K562 (cell line): ENCODE measurements around the gene LY6G6D. TPM values are rescaled to one million over a fixed set of nuclear protein-coding genes. Genes with fewer than 3 reads are reported as not detected.
A peak's percentile ranks its signal among the peaks of the same experiment; 100 is the strongest.

ENCODE experiments used
- ATAC-seq: fragments of 200-7000 bp; cut with Tn5 transposase; 3 replicates; pipeline ENCODE4 v1.9.1; 2020; ENCODE audit warnings: moderate library complexity
- BruUV-seq: library from RNA; stranded (reverse); fragments of 400-500 nt; replicated peaks from 2 replicates; lab custom pipeline; 2021; lab: Mats Ljungman, UMichigan
- CTCF ChIA-PET: fragments of 300-600 bp; formaldehyde crosslinking; extraction: SDS; loops from one replicate; lab custom pipeline; 2021; ENCODE audit warnings: low intra/inter-chr PET ratio; lab: Yijun Ruan, JAX
- POLR2A ChIA-PET: fragments of 300-600, 350-650 bp; sonication (Branson Sonifier 250); formaldehyde crosslinking; extraction: SDS; loops from one replicate; lab custom pipeline; 2021; ENCODE audit warnings: antibody characterized with exemption, inconsistent platforms; lab: Yijun Ruan, JAX
- DNase-seq, 4 experiments: peaks; one replicate each; pipeline versions ENCODE4 v3.0.0 to v3.0.0-alpha.2; 2011 to 2018; ENCODE audit warnings: low spot score in 3 of 4, mixed read lengths in 3 of 4; ENCODE audit errors: extremely low read depth in 1 of 4
- FAIRE-seq: peaks from 2 replicates; lab custom pipeline; 2011; peaks lifted over from hg19 to GRCh38; lab: Jason Lieb, UNC
- H2AFZ ChIP-seq: 2 replicates; pipeline ENCODE4 v1.6.0; 2011; ENCODE audit warnings: low read depth, low read length, control low read depth, inconsistent platforms
- H3K27ac ChIP-seq: fragments of 200-600 bp; 3 replicates; pipeline ENCODE4 v1.8.0; 2011; ENCODE audit warnings: low read depth, mild to moderate bottlenecking, control low read depth, inconsistent platforms, low read length, moderate library complexity, mixed read lengths; ENCODE audit errors: extremely low read depth
- H3K27me3 ChIP-seq, 2 experiments: fragments of 300-600 bp in 1 of 2; 2 replicates in 1 of 2; 3 replicates in 1 of 2; pipeline versions ENCODE4 v1.6.0 to v1.8.0; 2011; ENCODE audit warnings: inconsistent platforms in 2 of 2, low read length in 2 of 2, mild to moderate bottlenecking in 1 of 2, mixed read lengths in 1 of 2, moderate library complexity in 1 of 2; ENCODE audit not compliant: control insufficient read depth in 2 of 2, insufficient read depth in 2 of 2
- H3K36me3 ChIP-seq: fragments of 300-600 bp; 3 replicates; pipeline ENCODE4 v1.8.0; 2011; ENCODE audit warnings: mild to moderate bottlenecking, low read length, inconsistent platforms; ENCODE audit not compliant: control insufficient read depth, insufficient read depth
- H3K4me1 ChIP-seq, 2 experiments: fragments of 200-600 bp in 1 of 2; replicated peaks in 1 of 2; 2 replicates in 1 of 2; 3 replicates in 1 of 2; pipeline versions ENCODE4 v1.5.1 to v1.8.0; 2011; ENCODE audit warnings: inconsistent platforms in 2 of 2, low read length in 2 of 2, mild to moderate bottlenecking in 1 of 2, mixed read lengths in 1 of 2, moderate library complexity in 1 of 2; ENCODE audit not compliant: control insufficient read depth in 2 of 2, insufficient read depth in 2 of 2
- H3K4me2 ChIP-seq: 2 replicates; pipeline ENCODE4 v1.6.1; 2011; ENCODE audit warnings: low read length, control low read depth, inconsistent platforms, mixed read lengths; ENCODE audit not compliant: insufficient read depth
- H3K4me3 ChIP-seq: fragments of 200-600 bp; sonication (generic), shearing (Covaris generic); 2 replicates; pipeline ENCODE4 v1.5.1; 2016; ENCODE audit warnings: control low read depth, inconsistent platforms
- H3K79me2 ChIP-seq: fragments of 200-600 bp; 3 replicates; pipeline ENCODE4 v1.8.0; 2011; ENCODE audit warnings: low read length, inconsistent platforms; ENCODE audit not compliant: control insufficient read depth, insufficient read depth
- H3K9ac ChIP-seq, 2 experiments: 2 replicates each; pipeline versions ENCODE4 v1.6.0 to v1.6.1; 2011; ENCODE audit warnings: low read depth in 2 of 2, low read length in 2 of 2, control low read depth in 1 of 2, inconsistent platforms in 1 of 2, mild to moderate bottlenecking in 1 of 2, mixed read lengths in 1 of 2; ENCODE audit not compliant: insufficient read depth in 1 of 2
- H3K9me1 ChIP-seq: one replicate; pipeline ENCODE4 v1.6.0; 2011; ENCODE audit warnings: inconsistent platforms, mild to moderate bottlenecking, low read length, moderate library complexity; ENCODE audit not compliant: control insufficient read depth, insufficient read depth
- H3K9me3 ChIP-seq: replicated peaks from 2 replicates; pipeline ENCODE4 v1.5.1; 2011; ENCODE audit warnings: low read depth, low read length, inconsistent platforms; ENCODE audit not compliant: control insufficient read depth, insufficient read depth
- H4K20me1 ChIP-seq: replicated peaks from 2 replicates; pipeline ENCODE4 v1.6.1; 2011; ENCODE audit warnings: low read length, inconsistent platforms, mixed read lengths; ENCODE audit not compliant: control insufficient read depth, insufficient read depth
- DACH1 ChIP-seq: fragments of 450-650 bp; IDR thresholded peaks from 2 replicates; pipeline ENCODE4 v1.6.1; 2018; ENCODE audit not compliant: partially characterized antibody
- FOXJ2 ChIP-seq: fragments of 200-800 bp; sonication (Bioruptor generic); IDR thresholded peaks from 2 replicates; pipeline ENCODE4 v1.6.1; 2016; ENCODE audit warnings: missing genetic modification characterization, missing compliant biosample characterization
- HEY1 ChIP-seq: fragments of 250-450 bp; sonication (Bioruptor Pico); IDR thresholded peaks from 2 replicates; pipeline ENCODE4 v1.5.0; 2020; ENCODE audit warnings: mild to moderate bottlenecking, moderate library complexity, borderline replicate concordance
- LARP7 ChIP-seq: fragments of 450-650 bp; IDR thresholded peaks from 2 replicates; pipeline ENCODE4 v1.6.1; 2016
- MECOM ChIP-seq: fragments of 250-450 bp; sonication (Bioruptor Pico); IDR thresholded peaks from 2 replicates; pipeline ENCODE4 v1.8.0; 2022; ENCODE audit warnings: inconsistent platforms
- NFIX ChIP-seq: fragments of 250-450 bp; sonication (Bioruptor Pico); IDR thresholded peaks from 2 replicates; pipeline ENCODE4 v1.4.0; 2020; ENCODE audit warnings: low read depth, mild to moderate bottlenecking, moderate library complexity
- PCBP1 ChIP-seq: fragments of 200-400 bp; formaldehyde crosslinking; IDR thresholded peaks from 2 replicates; pipeline ENCODE4 v1.6.1; 2018; ENCODE audit warnings: mild to moderate bottlenecking, low read depth, low read length; ENCODE audit not compliant: poor library complexity, severe bottlenecking
- ZBED1 ChIP-seq: IDR thresholded peaks from 2 replicates; pipeline ENCODE4 v1.6.1; 2014
- ZNF785 ChIP-seq: fragments of 250-450 bp; sonication (Bioruptor Pico); IDR thresholded peaks from 2 replicates; pipeline ENCODE4 v1.4.0; 2020; ENCODE audit warnings: mild to moderate bottlenecking
- WGBS: fragments of 100-300 bp; shearing (Covaris generic); methylation state at CpG from one replicate; pipeline ENCODE4 v1.1.6; 2016; ENCODE audit warnings: low coverage, mixed read lengths; ENCODE audit not compliant: insufficient coverage; ENCODE audit errors: missing lambda C conversion rate; 5-methylcytosine and 5-hydroxymethylcytosine counted together
- in situ Hi-C: fragments of 300-500 bp; cut with MboI; formaldehyde crosslinking; loops from 4 replicates; pipeline ENCODE4 v1.15.0; 2018; ENCODE audit warnings: inconsistent platforms, mixed read lengths
- intact Hi-C: fragments of 100-400 bp; cut with micrococcal nuclease; formaldehyde crosslinking; loops from 2 replicates; pipeline ENCODE4 v1.14.2; 2022
- polyA plus RNA-seq, 8 experiments: library from polyadenylated mRNA; depleted of rRNA in 4 of 8; stranded (reverse) in 5 of 8; unstranded in 3 of 8; fragments of >200 nt; fragmentation: Nextera tagmentation in 2 of 8; fragmentation: Illumina TruSeq in 1 of 8; extraction: Ambion mirVana in 2 of 8; extraction: Trizol in 1 of 8; gene quantifications; 2 replicates each; pipeline versions ENCODE4 v1.2.1 to v1.2.3, GENCODE V29; 2011 to 2014; ENCODE audit warnings: inconsistent platforms in 1 of 8, missing spikeins in 1 of 8
- total RNA-seq, 7 experiments: library from RNA; depleted of rRNA in 6 of 7; stranded (reverse); fragments of >200 nt in 6 of 7; fragmentation: Illumina TruSeq in 2 of 7; extraction: Trizol in 2 of 7; gene quantifications; 2 replicates each; pipeline versions ENCODE4 v1.2.1 to v1.2.3, GENCODE V29; 2011 to 2021; ENCODE audit warnings: low replicate concordance in 1 of 7
- TF ChIP-seq, protein P1 (sequence below): fragments of 450-650 bp; IDR thresholded peaks from 2 replicates; pipeline ENCODE4 v1.6.1; 2016; ENCODE audit warnings: borderline replicate concordance
- TF ChIP-seq, protein P2 (sequence below): sonication (generic); formaldehyde crosslinking; IDR thresholded peaks from 2 replicates; pipeline ENCODE4 v1.8.1; 2023; ENCODE audit warnings: missing genetic modification reagents, mild to moderate bottlenecking, borderline replicate concordance
- TF ChIP-seq, protein P3 (sequence below): sonication (generic); formaldehyde crosslinking; IDR thresholded peaks from 2 replicates; pipeline ENCODE4 v1.8.1; 2023; ENCODE audit warnings: mild to moderate bottlenecking, missing genetic modification reagents

Gene LY6G6D
- total and polyA plus RNA-seq, 9 of the 15 experiments (the other 6 are each of a cell fraction or from before 2014, with no cell fraction given) = 0.30 to 0.38 TPM; not detected in 7

DNA sequence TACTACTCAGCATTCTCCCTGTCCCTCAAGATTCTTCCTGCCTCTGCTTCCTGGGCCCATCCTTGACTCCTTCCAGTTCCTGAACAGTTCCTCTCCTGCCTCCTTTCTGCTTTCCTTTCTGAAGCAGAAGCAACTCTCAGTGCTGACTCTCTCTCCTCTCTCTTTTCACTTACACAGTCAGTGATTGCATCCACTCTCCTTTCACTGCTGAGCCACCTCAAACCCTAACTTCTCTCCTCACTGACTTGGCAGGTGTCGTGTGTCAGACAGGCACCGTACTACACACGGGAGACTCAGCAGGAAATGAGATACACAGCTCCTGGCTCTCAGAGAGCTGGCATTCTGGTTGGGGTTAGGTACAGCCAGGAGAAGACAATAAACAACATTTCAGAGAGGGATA is 17.6 kb upstream of the LY6G6D start:
- H3K9me1 ChIP-seq = peaks cover 5% of the 10 kb centered on the region
- H3K36me3 ChIP-seq = peaks cover 83% of the 10 kb centered on the region
- 54% methylated on average over 3 of the region's 3 CpGs for WGBS
- in situ Hi-C loops (no loop called here), intact Hi-C loops (no loop called here)
- FAIRE-seq (no peak), ATAC-seq (no peak), DNase-seq (no peak)
- CTCF ChIA-PET = interaction anchor here (0.7 kb wide), 1 partner anchor 331 kb away, joined by 3 read pairs; no protein-coding TSS in a partner anchor
- no peak overlapping the region for H3K4me2 ChIP-seq
- H4K20me1 ChIP-seq = no peaks in the 10 kb centered on the region; the same call in 1 of the 2 replicates
- H3K27ac ChIP-seq = peak overlapping the region; percentile 12; the same call in 1 of the 3 replicates
- no TSS peak for BruUV-seq
- POLR2A ChIA-PET = interaction anchor here (0.8 to 1.3 kb wide), 5 partner anchors 13 to 72 kb away, joined by 3 to 5 read pairs (median 3); partner anchors contain the start of genes BAG6 and MPIG6B
- H3K9me3 ChIP-seq = no peaks in the 10 kb centered on the region
- peak overlapping the region in 1 of 2 experiments; percentile 24; a peak in 1 of 4 replicates for H3K9ac ChIP-seq
- no peak overlapping the region for H3K4me3 ChIP-seq
- H3K79me2 ChIP-seq = peaks cover 45% of the 10 kb centered on the region
- peaks cover 16 to 17% of the 10 kb centered on the region in 2 experiments for H3K4me1 ChIP-seq
- no peaks in the 10 kb centered on the region for H3K27me3 ChIP-seq
- no peak overlapping the region for H2AFZ ChIP-seq
- TF ChIP-seq DACH1 (no peak), LARP7 (0 out of 2 replicates have a peak, but pooled peaks have one; percentile 36), PCBP1 (no peak), ZBED1 (no peak), FOXJ2 (tag) (no peak), NFIX (no peak), HEY1 (no peak), ZNF785 (CRISPR knock-in tag) (no peak), MECOM (CRISPR knock-in tag) (no peak)
- TF ChIP-seq, protein P1, sequence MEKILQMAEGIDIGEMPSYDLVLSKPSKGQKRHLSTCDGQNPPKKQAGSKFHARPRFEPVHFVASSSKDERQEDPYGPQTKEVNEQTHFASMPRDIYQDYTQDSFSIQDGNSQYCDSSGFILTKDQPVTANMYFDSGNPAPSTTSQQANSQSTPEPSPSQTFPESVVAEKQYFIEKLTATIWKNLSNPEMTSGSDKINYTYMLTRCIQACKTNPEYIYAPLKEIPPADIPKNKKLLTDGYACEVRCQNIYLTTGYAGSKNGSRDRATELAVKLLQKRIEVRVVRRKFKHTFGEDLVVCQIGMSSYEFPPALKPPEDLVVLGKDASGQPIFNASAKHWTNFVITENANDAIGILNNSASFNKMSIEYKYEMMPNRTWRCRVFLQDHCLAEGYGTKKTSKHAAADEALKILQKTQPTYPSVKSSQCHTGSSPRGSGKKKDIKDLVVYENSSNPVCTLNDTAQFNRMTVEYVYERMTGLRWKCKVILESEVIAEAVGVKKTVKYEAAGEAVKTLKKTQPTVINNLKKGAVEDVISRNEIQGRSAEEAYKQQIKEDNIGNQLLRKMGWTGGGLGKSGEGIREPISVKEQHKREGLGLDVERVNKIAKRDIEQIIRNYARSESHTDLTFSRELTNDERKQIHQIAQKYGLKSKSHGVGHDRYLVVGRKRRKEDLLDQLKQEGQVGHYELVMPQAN = peak; percentile 27; the same call in 1 of the 2 replicates
- TF ChIP-seq, protein P2, sequence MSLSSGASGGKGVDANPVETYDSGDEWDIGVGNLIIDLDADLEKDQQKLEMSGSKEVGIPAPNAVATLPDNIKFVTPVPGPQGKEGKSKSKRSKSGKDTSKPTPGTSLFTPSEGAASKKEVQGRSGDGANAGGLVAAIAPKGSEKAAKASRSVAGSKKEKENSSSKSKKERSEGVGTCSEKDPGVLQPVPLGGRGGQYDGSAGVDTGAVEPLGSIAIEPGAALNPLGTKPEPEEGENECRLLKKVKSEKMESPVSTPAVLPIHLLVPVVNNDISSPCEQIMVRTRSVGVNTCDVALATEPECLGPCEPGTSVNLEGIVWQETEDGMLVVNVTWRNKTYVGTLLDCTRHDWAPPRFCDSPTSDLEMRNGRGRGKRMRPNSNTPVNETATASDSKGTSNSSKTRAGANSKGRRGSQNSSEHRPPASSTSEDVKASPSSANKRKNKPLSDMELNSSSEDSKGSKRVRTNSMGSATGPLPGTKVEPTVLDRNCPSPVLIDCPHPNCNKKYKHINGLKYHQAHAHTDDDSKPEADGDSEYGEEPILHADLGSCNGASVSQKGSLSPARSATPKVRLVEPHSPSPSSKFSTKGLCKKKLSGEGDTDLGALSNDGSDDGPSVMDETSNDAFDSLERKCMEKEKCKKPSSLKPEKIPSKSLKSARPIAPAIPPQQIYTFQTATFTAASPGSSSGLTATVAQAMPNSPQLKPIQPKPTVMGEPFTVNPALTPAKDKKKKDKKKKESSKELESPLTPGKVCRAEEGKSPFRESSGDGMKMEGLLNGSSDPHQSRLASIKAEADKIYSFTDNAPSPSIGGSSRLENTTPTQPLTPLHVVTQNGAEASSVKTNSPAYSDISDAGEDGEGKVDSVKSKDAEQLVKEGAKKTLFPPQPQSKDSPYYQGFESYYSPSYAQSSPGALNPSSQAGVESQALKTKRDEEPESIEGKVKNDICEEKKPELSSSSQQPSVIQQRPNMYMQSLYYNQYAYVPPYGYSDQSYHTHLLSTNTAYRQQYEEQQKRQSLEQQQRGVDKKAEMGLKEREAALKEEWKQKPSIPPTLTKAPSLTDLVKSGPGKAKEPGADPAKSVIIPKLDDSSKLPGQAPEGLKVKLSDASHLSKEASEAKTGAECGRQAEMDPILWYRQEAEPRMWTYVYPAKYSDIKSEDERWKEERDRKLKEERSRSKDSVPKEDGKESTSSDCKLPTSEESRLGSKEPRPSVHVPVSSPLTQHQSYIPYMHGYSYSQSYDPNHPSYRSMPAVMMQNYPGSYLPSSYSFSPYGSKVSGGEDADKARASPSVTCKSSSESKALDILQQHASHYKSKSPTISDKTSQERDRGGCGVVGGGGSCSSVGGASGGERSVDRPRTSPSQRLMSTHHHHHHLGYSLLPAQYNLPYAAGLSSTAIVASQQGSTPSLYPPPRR (CRISPR knock-in tag) = no peak
- TF ChIP-seq, protein P3, sequence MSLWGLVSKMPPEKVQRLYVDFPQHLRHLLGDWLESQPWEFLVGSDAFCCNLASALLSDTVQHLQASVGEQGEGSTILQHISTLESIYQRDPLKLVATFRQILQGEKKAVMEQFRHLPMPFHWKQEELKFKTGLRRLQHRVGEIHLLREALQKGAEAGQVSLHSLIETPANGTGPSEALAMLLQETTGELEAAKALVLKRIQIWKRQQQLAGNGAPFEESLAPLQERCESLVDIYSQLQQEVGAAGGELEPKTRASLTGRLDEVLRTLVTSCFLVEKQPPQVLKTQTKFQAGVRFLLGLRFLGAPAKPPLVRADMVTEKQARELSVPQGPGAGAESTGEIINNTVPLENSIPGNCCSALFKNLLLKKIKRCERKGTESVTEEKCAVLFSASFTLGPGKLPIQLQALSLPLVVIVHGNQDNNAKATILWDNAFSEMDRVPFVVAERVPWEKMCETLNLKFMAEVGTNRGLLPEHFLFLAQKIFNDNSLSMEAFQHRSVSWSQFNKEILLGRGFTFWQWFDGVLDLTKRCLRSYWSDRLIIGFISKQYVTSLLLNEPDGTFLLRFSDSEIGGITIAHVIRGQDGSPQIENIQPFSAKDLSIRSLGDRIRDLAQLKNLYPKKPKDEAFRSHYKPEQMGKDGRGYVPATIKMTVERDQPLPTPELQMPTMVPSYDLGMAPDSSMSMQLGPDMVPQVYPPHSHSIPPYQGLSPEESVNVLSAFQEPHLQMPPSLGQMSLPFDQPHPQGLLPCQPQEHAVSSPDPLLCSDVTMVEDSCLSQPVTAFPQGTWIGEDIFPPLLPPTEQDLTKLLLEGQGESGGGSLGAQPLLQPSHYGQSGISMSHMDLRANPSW = peak; percentile 87; the same call in 1 of the 2 replicates
